GM21825 (cell line): Measurements from ENCODE around the gene PRKG1.

ENCODE experiments used
- ATAC-seq: cut with Tn5 transposase; IDR thresholded peaks from one replicate; pipeline ENCODE4 v1.9.1; 2021; ENCODE audit warnings: mild to moderate bottlenecking, moderate library complexity; ENCODE audit not compliant: unreplicated experiment

Gene PRKG1

GRCh38 chr10:51479711-51480110 is 405.4 kb downstream of the PRKG1 start:
- ATAC-seq = no peak

- no peak for ATAC-seq
Measured at GRCh38 chr10:51485668-51486067, 411.4 kb downstream of the PRKG1 start.

GRCh38 chr10:51487576-51487975 is 413.3 kb downstream of the PRKG1 start:
- ATAC-seq = no peak

- ATAC-seq = no peak
Measured at GRCh38 chr10:51488766-51489408, 414.6 kb downstream of the PRKG1 start.

GRCh38 chr10:51498424-51498823 is 424.1 kb downstream of the PRKG1 start:
- ATAC-seq = no peak

- ATAC-seq = no peak
Measured at GRCh38 chr10:51501396-51501795, 427.1 kb downstream of the PRKG1 start.

- ATAC-seq = no peak
Measured at GRCh38 chr10:51502124-51502523, 427.8 kb downstream of the PRKG1 start.

- ATAC-seq = no peak
Measured at GRCh38 chr10:51503378-51503777, 429.1 kb downstream of the PRKG1 start.

- ATAC-seq = no peak
Measured at GRCh38 chr10:51507476-51507875, 433.2 kb downstream of the PRKG1 start.

- ATAC-seq = no peak
Measured at GRCh38 chr10:51508156-51508555, 433.9 kb downstream of the PRKG1 start.

- ATAC-seq = no peak
Measured at GRCh38 chr10:51510231-51510630, 435.9 kb downstream of the PRKG1 start.

GRCh38 chr10:51521605-51522004 is 447.3 kb downstream of the PRKG1 start:
- ATAC-seq = no peak

GRCh38 chr10:51522858-51523257 is 448.6 kb downstream of the PRKG1 start:
- ATAC-seq = no peak

GRCh38 chr10:51523440-51523839 is 449.2 kb downstream of the PRKG1 start:
- ATAC-seq = no peak

GRCh38 chr10:51524041-51524440 is 449.8 kb downstream of the PRKG1 start:
- ATAC-seq = no peak

GRCh38 chr10:51527522-51528219 is 453.4 kb downstream of the PRKG1 start:
- ATAC-seq = no peak

- ATAC-seq = no peak
Measured at GRCh38 chr10:51528527-51528926, 454.2 kb downstream of the PRKG1 start.

GRCh38 chr10:51530541-51530940 is 456.3 kb downstream of the PRKG1 start:
- no peak for ATAC-seq

- ATAC-seq = no peak
Measured at GRCh38 chr10:51532044-51532443, 457.8 kb downstream of the PRKG1 start.

GRCh38 chr10:51542853-51543252 is 468.6 kb downstream of the PRKG1 start:
- ATAC-seq = no peak

- no peak for ATAC-seq
Measured at GRCh38 chr10:51544933-51545332, 470.6 kb downstream of the PRKG1 start.

GRCh38 chr10:51547941-51548340 is 473.7 kb downstream of the PRKG1 start:
- ATAC-seq = no peak

- ATAC-seq = no peak
Measured at GRCh38 chr10:51552879-51553278, 478.6 kb downstream of the PRKG1 start.
